Nephron (organoid): ENCODE results near the gene TMEM242.
"Not testable (repeated sequence)": the region's sequence is repeated elsewhere in the genome, so short reads cannot be mapped to it uniquely, and the experiment has no call there.

Experiments used
- H3K27ac Mint-ChIP-seq, 3 experiments: 2 replicates each; pipeline ENCODE4 v1.8.0; 2020; ENCODE audit warnings: mixed read lengths in 3 of 3, mild to moderate bottlenecking in 2 of 3, moderate library complexity in 1 of 3
- H3K27me3 Mint-ChIP-seq: 2 replicates; pipeline ENCODE4 v1.8.0; 2021; ENCODE audit warnings: low read depth, mild to moderate bottlenecking, moderate library complexity, mixed read lengths
- H3K36me3 Mint-ChIP-seq: 2 replicates; pipeline ENCODE4 v1.8.0; 2020; ENCODE audit warnings: low read depth, mixed read lengths
- H3K4me1 Mint-ChIP-seq: 2 replicates; pipeline ENCODE4 v1.8.0; 2020; ENCODE audit warnings: mixed read lengths
- H3K4me3 Mint-ChIP-seq, 3 experiments: 2 replicates each; pipeline ENCODE4 v1.8.0; 2020; ENCODE audit warnings: mild to moderate bottlenecking in 3 of 3, mixed read lengths in 3 of 3, moderate library complexity in 2 of 3
- H3K9me3 Mint-ChIP-seq: 2 replicates; pipeline ENCODE4 v1.8.0; 2020; ENCODE audit warnings: mixed read lengths
- TF ChIP-seq, protein P1 (sequence below), 3 experiments: fragments of 200-600 bp; sonication (generic); IDR thresholded peaks; one replicate each; pipeline ENCODE4 v1.5.0; 2021; ENCODE audit warnings: antibody characterized with exemption in 3 of 3; ENCODE audit not compliant: unreplicated experiment in 3 of 3

TMEM242 gene

DNA sequence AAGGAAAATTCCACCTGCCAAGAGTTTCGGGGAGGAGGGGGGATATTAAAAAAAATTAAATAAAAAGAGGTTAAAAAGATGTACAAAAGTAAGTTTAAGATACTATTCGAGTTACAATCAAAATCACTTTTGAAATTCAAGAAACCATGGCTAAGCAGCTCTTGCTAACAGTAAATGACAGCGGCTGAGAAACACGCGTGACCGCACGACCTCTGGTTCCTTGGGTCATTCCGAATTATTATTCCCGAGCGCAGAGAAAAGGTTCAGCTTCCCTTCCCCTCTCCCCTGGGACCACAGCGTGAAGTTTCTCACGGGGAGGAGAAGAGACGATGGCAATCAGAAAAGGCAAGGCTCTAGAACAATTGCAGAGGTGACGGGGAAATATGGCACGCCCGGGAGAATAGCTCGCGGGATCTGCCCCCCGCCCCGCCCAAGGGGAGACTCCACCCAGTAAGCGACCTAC is 496 bp downstream of the TMEM242 start:
- Mint-ChIP-seq H3K27ac (peak overlapping the region; percentile 96 to 98 (median 97)), H3K36me3 (peaks cover 12% of the 10 kb centered on the region), H3K27me3 (peaks cover 4% of the 10 kb centered on the region), H3K4me3 (peak overlapping the region; percentile 94 to 99 (median 95)), H3K4me1 (peaks cover 24% of the 10 kb centered on the region), H3K9me3 (no peaks in the 10 kb centered on the region)
- TF ChIP-seq, protein P1, sequence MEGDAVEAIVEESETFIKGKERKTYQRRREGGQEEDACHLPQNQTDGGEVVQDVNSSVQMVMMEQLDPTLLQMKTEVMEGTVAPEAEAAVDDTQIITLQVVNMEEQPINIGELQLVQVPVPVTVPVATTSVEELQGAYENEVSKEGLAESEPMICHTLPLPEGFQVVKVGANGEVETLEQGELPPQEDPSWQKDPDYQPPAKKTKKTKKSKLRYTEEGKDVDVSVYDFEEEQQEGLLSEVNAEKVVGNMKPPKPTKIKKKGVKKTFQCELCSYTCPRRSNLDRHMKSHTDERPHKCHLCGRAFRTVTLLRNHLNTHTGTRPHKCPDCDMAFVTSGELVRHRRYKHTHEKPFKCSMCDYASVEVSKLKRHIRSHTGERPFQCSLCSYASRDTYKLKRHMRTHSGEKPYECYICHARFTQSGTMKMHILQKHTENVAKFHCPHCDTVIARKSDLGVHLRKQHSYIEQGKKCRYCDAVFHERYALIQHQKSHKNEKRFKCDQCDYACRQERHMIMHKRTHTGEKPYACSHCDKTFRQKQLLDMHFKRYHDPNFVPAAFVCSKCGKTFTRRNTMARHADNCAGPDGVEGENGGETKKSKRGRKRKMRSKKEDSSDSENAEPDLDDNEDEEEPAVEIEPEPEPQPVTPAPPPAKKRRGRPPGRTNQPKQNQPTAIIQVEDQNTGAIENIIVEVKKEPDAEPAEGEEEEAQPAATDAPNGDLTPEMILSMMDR (IDR thresholded peaks at IDR 0.05; ENCODE audit: unreplicated experiment in 3 of 3), result no peak

- H3K36me3 Mint-ChIP-seq, result peaks cover 46% of the 10 kb centered on the region
- TF ChIP-seq, protein P1 (IDR thresholded peaks at IDR 0.05; ENCODE audit: unreplicated experiment in 3 of 3), result no peak
- no peaks in the 10 kb centered on the region for H3K27me3 Mint-ChIP-seq
- no peak overlapping the region for H3K4me3 Mint-ChIP-seq
- H3K4me1 Mint-ChIP-seq, result peaks cover 5% of the 10 kb centered on the region
- H3K9me3 Mint-ChIP-seq, result no peaks in the 10 kb centered on the region
- H3K27ac Mint-ChIP-seq, result no peak overlapping the region
These were observed 6.2 kb downstream of the TMEM242 start for GRCh38 chr6:157316871-157317814.

DNA sequence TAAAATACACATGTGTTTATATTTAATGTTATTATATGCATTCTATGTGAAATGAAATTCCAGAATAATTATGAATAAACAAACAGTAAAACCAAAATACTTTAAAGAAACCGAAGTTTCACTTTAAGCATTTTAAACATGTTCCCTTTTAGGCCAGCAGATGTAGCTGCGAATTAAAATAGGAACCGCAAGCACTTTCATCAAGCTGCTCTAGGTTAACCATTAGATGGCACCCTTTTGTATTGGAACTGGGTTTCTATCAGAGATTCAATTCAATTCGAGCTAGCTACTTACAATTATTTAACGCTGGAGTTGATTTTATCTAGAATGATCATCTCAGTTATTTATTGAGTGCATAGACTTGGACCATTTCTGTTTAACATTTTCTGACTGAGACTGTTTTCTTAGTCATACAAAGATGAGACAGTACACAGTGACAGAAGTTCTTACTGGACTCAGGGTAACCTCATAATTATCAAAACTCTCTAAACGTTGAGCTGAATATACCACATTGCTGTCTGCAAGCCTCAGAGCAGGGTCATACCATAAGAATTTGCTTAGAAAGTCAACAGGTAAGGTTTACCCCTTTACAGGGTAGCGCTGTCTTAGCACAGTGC is 8.5 kb downstream of the TMEM242 start:
- TF ChIP-seq, protein P1 (IDR thresholded peaks at IDR 0.05; ENCODE audit: unreplicated experiment in 3 of 3), result peak; percentile 82 to 90 (median 83)
- H3K27me3 Mint-ChIP-seq, result no peaks in the 10 kb centered on the region
- peaks cover 51% of the 10 kb centered on the region for H3K36me3 Mint-ChIP-seq
- no peak overlapping the region for H3K4me3 Mint-ChIP-seq
- H3K27ac Mint-ChIP-seq, result no peak overlapping the region
- no peaks in the 10 kb centered on the region for H3K4me1 Mint-ChIP-seq
- H3K9me3 Mint-ChIP-seq, result no peaks in the 10 kb centered on the region

GRCh38 chr6:157313531-157314467 is 9.5 kb downstream of the TMEM242 start:
- no peak overlapping the region for H3K27ac Mint-ChIP-seq
- TF ChIP-seq, protein P1 (IDR thresholded peaks at IDR 0.05; ENCODE audit: unreplicated experiment in 3 of 3), result no peak
- no peaks in the 10 kb centered on the region for H3K4me1 Mint-ChIP-seq
- no peaks in the 10 kb centered on the region for H3K27me3 Mint-ChIP-seq
- peaks cover 48% of the 10 kb centered on the region for H3K36me3 Mint-ChIP-seq
- no peak overlapping the region for H3K4me3 Mint-ChIP-seq
- H3K9me3 Mint-ChIP-seq, result no peaks in the 10 kb centered on the region

- H3K36me3 Mint-ChIP-seq, result peaks cover 45% of the 10 kb centered on the region
- H3K27me3 Mint-ChIP-seq, result no peaks in the 10 kb centered on the region
- no peaks in the 10 kb centered on the region for H3K4me1 Mint-ChIP-seq
- H3K4me3 Mint-ChIP-seq, result no peak overlapping the region
- H3K27ac Mint-ChIP-seq, result no peak overlapping the region
- TF ChIP-seq, protein P1 (IDR thresholded peaks at IDR 0.05; ENCODE audit: unreplicated experiment in 3 of 3), result no peak
- H3K9me3 Mint-ChIP-seq, result no peaks in the 10 kb centered on the region
These were observed 10.6 kb downstream of the TMEM242 start for GRCh38 chr6:157312757-157313156.

DNA sequence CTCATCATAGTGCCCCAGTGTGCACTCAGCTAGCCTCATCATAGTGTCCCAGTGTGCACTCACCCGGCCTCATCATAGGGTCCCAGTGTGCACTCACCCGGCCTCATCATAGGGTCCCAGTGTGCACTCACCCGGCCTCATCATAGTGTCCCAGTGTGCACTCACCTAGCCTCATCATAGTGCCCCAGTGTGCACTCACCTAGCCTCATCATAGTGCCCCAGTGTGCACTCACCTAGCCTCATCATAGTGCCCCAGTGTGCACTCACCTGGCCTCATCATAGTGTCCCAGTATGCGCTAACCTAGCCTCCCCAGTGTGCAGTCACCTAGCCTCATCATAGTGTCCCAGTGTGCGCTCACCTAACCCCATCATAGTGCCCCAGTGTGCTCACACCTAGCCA is 12.6 kb downstream of the TMEM242 start:
- not testable (repeated sequence) for H3K4me3 Mint-ChIP-seq, H3K4me1 Mint-ChIP-seq, H3K27me3 Mint-ChIP-seq, H3K9me3 Mint-ChIP-seq, H3K27ac Mint-ChIP-seq
- peaks cover 35% of the 10 kb centered on the region for H3K36me3 Mint-ChIP-seq
